ENCODE measurements around the gene DCXR.

The DCXR gene

GRCh38 chr17:81998691-81999438 is 38.6 kb downstream of the DCXR start:
- no peak for DNase-seq (ENCODE audit: low read depth in 2 of 2)

- DNase-seq (ENCODE audit: low read depth in 2 of 2), result no peak
Measured at GRCh38 chr17:81998212-81998611, 39.3 kb downstream of the DCXR start.

- DNase-seq (ENCODE audit: low read depth in 2 of 2), result no peak
Measured at GRCh38 chr17:81996757-81997441, 40.6 kb downstream of the DCXR start.

- no peak for DNase-seq (ENCODE audit: low read depth in 2 of 2)
Measured at GRCh38 chr17:81996232-81996756, 41.2 kb downstream of the DCXR start.

- no peak for DNase-seq (ENCODE audit: low read depth in 2 of 2)
Measured at GRCh38 chr17:81995463-81996231, 41.9 kb downstream of the DCXR start.

- DNase-seq (ENCODE audit: low read depth in 2 of 2), result no peak
Measured at GRCh38 chr17:81994593-81995462, 42.7 kb downstream of the DCXR start.

GRCh38 chr17:81993729-81994592 is 43.5 kb downstream of the DCXR start:
- DNase-seq (ENCODE audit: low read depth in 2 of 2), result no peak

- DNase-seq (ENCODE audit: low read depth in 2 of 2), result no peak
Measured at GRCh38 chr17:81992306-81993102, 45.0 kb downstream of the DCXR start.

GRCh38 chr17:81991684-81992305 is 45.7 kb downstream of the DCXR start:
- no peak for DNase-seq (ENCODE audit: low read depth in 2 of 2)

GRCh38 chr17:81990836-81991683 is 46.4 kb downstream of the DCXR start:
- no peak for DNase-seq (ENCODE audit: low read depth in 2 of 2)

- no peak for DNase-seq (ENCODE audit: low read depth in 2 of 2)
Measured at GRCh38 chr17:81987161-81987770, 50.2 kb downstream of the DCXR start.

- no peak for DNase-seq (ENCODE audit: low read depth in 2 of 2)
Measured at GRCh38 chr17:81986606-81987005, 50.9 kb downstream of the DCXR start.
